ENCODE results near the gene TTBK2.
"Not testable (repeated sequence)": the region's sequence is repeated elsewhere in the genome, so short reads cannot be mapped to it uniquely, and the experiment has no call there.

Gene TTBK2

GRCh38 chr15:42761813-42762212 lies 158.8 kb downstream of the TTBK2 start:
- DNase-seq (ENCODE audit: low spot score): not testable (repeated sequence)

GRCh38 chr15:42760759-42761158 lies 159.8 kb downstream of the TTBK2 start:
- no peak for DNase-seq (ENCODE audit: low spot score)

GRCh38 chr15:42759093-42759492 lies 161.5 kb downstream of the TTBK2 start:
- no peak for DNase-seq (ENCODE audit: low spot score)

GRCh38 chr15:42750306-42750705 lies 170.3 kb downstream of the TTBK2 start:
- no peak for DNase-seq (ENCODE audit: low spot score)

GRCh38 chr15:42749266-42749665 lies 171.3 kb downstream of the TTBK2 start:
- no peak for DNase-seq (ENCODE audit: low spot score)

- DNase-seq (ENCODE audit: low spot score): no peak
These were observed 176.4 kb downstream of the TTBK2 start for GRCh38 chr15:42744195-42744594.

GRCh38 chr15:42742149-42742548 lies 178.4 kb downstream of the TTBK2 start:
- DNase-seq (ENCODE audit: low spot score): no peak

GRCh38 chr15:42741710-42742109 lies 178.9 kb downstream of the TTBK2 start:
- DNase-seq (ENCODE audit: low spot score): no peak

- no peak for DNase-seq (ENCODE audit: low spot score)
These were observed 182.8 kb downstream of the TTBK2 start for GRCh38 chr15:42737529-42738328.

GRCh38 chr15:42736793-42737528 lies 183.6 kb downstream of the TTBK2 start, which contains the start of gene CDAN1:
CDAN1 (minus strand) TSS chr15:42737128; CDS start chr15:42737102, 26 bp downstream.
- peak; percentile 88 for DNase-seq (ENCODE audit: low spot score)

- no peak for DNase-seq (ENCODE audit: low spot score)
These were observed 184.3 kb downstream of the TTBK2 start for GRCh38 chr15:42736178-42736792.

GRCh38 chr15:42735382-42736165 lies 185.0 kb downstream of the TTBK2 start:
- DNase-seq (ENCODE audit: low spot score): no peak

GRCh38 chr15:42734076-42734672 lies 186.4 kb downstream of the TTBK2 start:
- DNase-seq (ENCODE audit: low spot score): no peak

GRCh38 chr15:42733027-42733426 lies 187.6 kb downstream of the TTBK2 start:
- no peak for DNase-seq (ENCODE audit: low spot score)

GRCh38 chr15:42732095-42732827 lies 188.3 kb downstream of the TTBK2 start:
- no peak for DNase-seq (ENCODE audit: low spot score)

GRCh38 chr15:42731461-42731860 lies 189.1 kb downstream of the TTBK2 start:
- no peak for DNase-seq (ENCODE audit: low spot score)

- no peak for DNase-seq (ENCODE audit: low spot score)
These were observed 190.0 kb downstream of the TTBK2 start for GRCh38 chr15:42730536-42730935.

- DNase-seq (ENCODE audit: low spot score): no peak
These were observed 190.4 kb downstream of the TTBK2 start for GRCh38 chr15:42730135-42730534.

- DNase-seq (ENCODE audit: low spot score): no peak
These were observed 191.2 kb downstream of the TTBK2 start for GRCh38 chr15:42729409-42729808.

- DNase-seq (ENCODE audit: low spot score): no peak
These were observed 191.6 kb downstream of the TTBK2 start for GRCh38 chr15:42728972-42729371.

GRCh38 chr15:42728560-42728959 lies 192.0 kb downstream of the TTBK2 start:
- peak; percentile 45 for DNase-seq (ENCODE audit: low spot score)

Data from Ammon's horn (tissue), 1 donor.